ENCODE data around the gene TLCD1. TPM values are rescaled to one million over a fixed set of nuclear protein-coding genes. Genes with fewer than 3 reads are reported as not detected.
A peak's percentile ranks its signal among the peaks of the same experiment; 100 is the strongest.

TLCD1 gene
- total and polyA plus RNA-seq, 10 of the 15 experiments (the other 5 are each of a cell fraction or from before 2014, with no cell fraction given), result 2.9 to 19.8 (median 7.7) TPM

- TF ChIP-seq BRCA1 (IDR thresholded peaks at IDR 0.05; ENCODE audit: low read depth, low read length) (no peak), ESRRA (IDR thresholded peaks at IDR 0.05; ENCODE audit: low read length) (no peak), HDGF (IDR thresholded peaks at IDR 0.05) (no peak)
These were observed 12.8 kb upstream of the TLCD1 start (continued) for GRCh38 chr17:28738680-28739384.

GRCh38 chr17:28737770-28738679 lies 12.0 kb upstream of the TLCD1 start:
- FAIRE-seq (peak; percentile 62), ATAC-seq (peak; percentile 88), DNase-seq (ENCODE audit: low read depth, low spot score) (peak; percentile 89)
- in situ Hi-C loops (cut with MboI) (loop anchor here (25.0 kb wide), 1 partner anchor 1276 kb away; the partner anchor contains the start of gene KSR1), intact Hi-C loops (cut with micrococcal nuclease; ENCODE audit: unreplicated experiment) (loop anchor here (1.0 kb wide), 1 partner anchor 10 kb away; the partner anchor contains the start of gene NEK8)
- H3K9me3 ChIP-seq (replicated peaks; ENCODE audit: control insufficient read depth, insufficient read depth, low read length), result peaks cover 8% of the 10 kb centered on the region; the same call in 2 of the 3 replicates
- ChIA-PET CTCF (interaction anchor here (1.1 to 7.4 kb wide), 3 partner anchors 10 to 14 kb away, joined by 3 to 95 read pairs (median 7); partner anchors contain the start of genes NEK8 and TLCD1), RAD21 (ENCODE audit: unreplicated experiment) (interaction anchor here (1.5 to 17.4 kb wide), 2 partner anchors 11 kb away, joined by 7 to 375 read pairs; partner anchors contain the start of genes NEK8 and TLCD1), POLR2A (interaction anchor here (0.8 to 15.2 kb wide), 2 partner anchors 11 to 157 kb away, joined by 7 to 485 read pairs; partner anchors contain the start of genes NEK8, RPL23A and TLCD1), SMC1A (ENCODE audit: uncharacterized antibody, unreplicated experiment) (interaction anchor here (0.7 to 17.8 kb wide), 3 partner anchors 9 to 155 kb away, joined by 3 to 326 read pairs (median 5); partner anchors contain the start of genes NEK8 and TLCD1)
- no peaks in the 10 kb centered on the region for H4K20me1 ChIP-seq (ENCODE audit: control insufficient read depth, insufficient read depth)
- 2% methylated on average over 22 of the region's 22 CpGs for WGBS (ENCODE audit: insufficient coverage, insufficient replicate concordance, low lambda C conversion rate, missing lambda C conversion rate)
- H3K36me3 ChIP-seq (ENCODE audit: control insufficient read depth in 2 of 2, insufficient read depth in 2 of 2, low read length in 1 of 2), result peaks cover 0 to 8% of the 10 kb centered on the region in 2 experiments; a peak in 2 of 4 replicates
- H3K79me2 ChIP-seq (ENCODE audit: control insufficient read depth, insufficient read depth, low read length), result peaks cover 27% of the 10 kb centered on the region
- H2AFZ ChIP-seq (ENCODE audit: control insufficient read depth, low read depth, low read length), result peak overlapping the region; percentile 46
- H3K4me3 ChIP-seq, result peak overlapping the region; percentile 60
- BruUV-seq (replicated peaks), result TSS peak; percentile 89
- peak overlapping the region; percentile 96 for H3K27ac ChIP-seq (ENCODE audit: control insufficient read depth, insufficient read depth)
- H3K4me2 ChIP-seq (ENCODE audit: control insufficient read depth, insufficient read depth), result peak overlapping the region; percentile 76
- H3K27me3 ChIP-seq (replicated peaks in 1 of 2; ENCODE audit: control insufficient read depth in 2 of 2, insufficient read depth in 2 of 2, low read length in 1 of 2), result no peaks in the 10 kb centered on the region
- H3K4me1 ChIP-seq (ENCODE audit: control insufficient read depth, insufficient read depth, low read length), result peaks cover 74% of the 10 kb centered on the region
- H3K9ac ChIP-seq (ENCODE audit: control insufficient read depth, insufficient read depth, low read length), result peak overlapping the region; percentile 73
- TF ChIP-seq NFXL1 (IDR thresholded peaks at IDR 0.05; ENCODE audit: borderline replicate concordance) (no peak), NBN (IDR thresholded peaks at IDR 0.05) (peak; percentile 62; the same call in 1 of the 2 replicates), E4F1 (IDR thresholded peaks at IDR 0.05; ENCODE audit: borderline replicate concordance, partially characterized antibody) (no peak), EED (IDR thresholded peaks at IDR 0.05; ENCODE audit: low read depth) (no peak; the same call in 1 of the 2 replicates), NR2C2 (IDR thresholded peaks at IDR 0.05; ENCODE audit: borderline replicate concordance, control insufficient read depth, insufficient read length, low read depth) (no peak), BMI1 (IDR thresholded peaks at IDR 0.05; ENCODE audit: borderline replicate concordance) (no peak), RELA (IDR thresholded peaks at IDR 0.05; ENCODE audit: borderline replicate concordance, partially characterized antibody) (peak; percentile 36), ZNF274 (IDR thresholded peaks at IDR 0.05; ENCODE audit: insufficient read depth, insufficient read length) (no peak), NR2F1 (conservative IDR thresholded peaks at IDR 0.05) (no peak), SMAD1 (IDR thresholded peaks at IDR 0.05; ENCODE audit: low read depth, partially characterized antibody) (peak; percentile 39), CREB1 (IDR thresholded peaks at IDR 0.05; ENCODE audit: low read depth) (no peak), HDAC2 (IDR thresholded peaks at IDR 0.05) (no peak; the same call in 1 of the 2 replicates)

Data from GM12878 (cell line).